ENCODE data around the gene NEK3.
A peak's percentile ranks its signal among the peaks of the same experiment; 100 is the strongest.
"Not testable (repeated sequence)": the region's sequence is repeated elsewhere in the genome, so short reads cannot be mapped to it uniquely, and the experiment has no call there.

The NEK3 gene

GRCh38 chr13:52169839-52170238, 10.4 kb upstream of the NEK3 start:
- DNase-seq = no peak

- no peak for DNase-seq
These were observed 6.0 kb upstream of the NEK3 start for GRCh38 chr13:52165411-52165810.

- DNase-seq = no peak
These were observed 5.6 kb upstream of the NEK3 start for GRCh38 chr13:52164989-52165388.

- DNase-seq = not testable (repeated sequence)
These were observed 4.5 kb upstream of the NEK3 start for GRCh38 chr13:52163878-52164277.

- peak; percentile 77 for DNase-seq
These were observed 3.1 kb upstream of the NEK3 start for GRCh38 chr13:52162279-52163101.

GRCh38 chr13:52161181-52161646, 1.8 kb upstream of the NEK3 start:
- peak; percentile 35 for DNase-seq

- no peak for DNase-seq
These were observed 1.1 kb upstream of the NEK3 start for GRCh38 chr13:52160506-52160905.

- no peak for DNase-seq
These were observed 656 bp upstream of the NEK3 start for GRCh38 chr13:52160053-52160452.

- DNase-seq = peak; percentile 48
These were observed 703 bp downstream of the NEK3 start for GRCh38 chr13:52158629-52159158.

- no peak for DNase-seq
These were observed 2.6 kb downstream of the NEK3 start for GRCh38 chr13:52156724-52157261.

- no peak for DNase-seq
These were observed 4.2 kb downstream of the NEK3 start for GRCh38 chr13:52155177-52155576.

- no peak for DNase-seq
These were observed 12.2 kb downstream of the NEK3 start for GRCh38 chr13:52147225-52147624.

- no peak for DNase-seq
These were observed 18.1 kb downstream of the NEK3 start for GRCh38 chr13:52141299-52141698.

GRCh38 chr13:52137489-52137888, 21.9 kb downstream of the NEK3 start:
- no peak for DNase-seq

GRCh38 chr13:52136763-52137162, 22.6 kb downstream of the NEK3 start:
- DNase-seq = no peak

GRCh38 chr13:52130641-52131040, 28.8 kb downstream of the NEK3 start:
- no peak for DNase-seq

- DNase-seq = peak; percentile 75
These were observed 30.4 kb downstream of the NEK3 start, which contains the start of gene NEK5 for GRCh38 chr13:52128714-52129700. Gene NEK5 (minus strand): TSS chr13:52129073. CDS start chr13:52127482, 1,591 bp downstream.

GRCh38 chr13:52127783-52128702, 31.4 kb downstream of the NEK3 start:
- DNase-seq = peak; percentile 86

- no peak for DNase-seq
These were observed 32.0 kb downstream of the NEK3 start for GRCh38 chr13:52127378-52127777.

- peak; percentile 23 for DNase-seq
These were observed 33.9 kb downstream of the NEK3 start for GRCh38 chr13:52125547-52125946.

GRCh38 chr13:52118595-52118994, 40.8 kb downstream of the NEK3 start:
- no peak for DNase-seq

- no peak for DNase-seq
These were observed 41.3 kb downstream of the NEK3 start for GRCh38 chr13:52118095-52118494.

Data from OCI-M1 (cell line).